ENCODE results near the gene SMC6. TPM values are rescaled to one million over a fixed set of nuclear protein-coding genes. Genes with fewer than 3 reads are reported as not detected.

SMC6 gene
- polyA plus RNA-seq, 1 donor from 2014 or later, result 20.1 TPM

- Histone ChIP-seq H3K4me2 (ENCODE audit: low read length) (no peak overlapping the region), H3K79me2 (replicated peaks; ENCODE audit: insufficient read depth, low read length) (no peaks in the 10 kb centered on the region), H3K36me3 (ENCODE audit: insufficient read depth, low read length) (no peaks in the 10 kb centered on the region), H3K9me3 (ENCODE audit: low read length) (no peaks in the 10 kb centered on the region), H3K4me3 (ENCODE audit: low read length) (no peak overlapping the region), H4K20me1 (ENCODE audit: insufficient read depth) (no peaks in the 10 kb centered on the region), H3F3A (ENCODE audit: insufficient read depth, low read length, poor library complexity, severe bottlenecking) (no peaks in the 10 kb centered on the region), H3K27ac (ENCODE audit: low read length) (no peak overlapping the region), H3K27me3 (ENCODE audit: insufficient read depth, low read depth, low read length) (no peaks in the 10 kb centered on the region), H2AFZ (ENCODE audit: low read depth, low read length) (no peak overlapping the region), H3K9me2 (ENCODE audit: insufficient read depth, low read length) (no peaks in the 10 kb centered on the region), H3K9ac (ENCODE audit: low read length) (no peak overlapping the region)
- TF ChIP-seq TAF1 (IDR thresholded peaks at IDR 0.05; ENCODE audit: low read depth), result no peak
- no peak for TF ChIP-seq CTCF (IDR thresholded peaks at IDR 0.05; ENCODE audit: poor library complexity, severe bottlenecking)
- TF ChIP-seq SMC3 (conservative IDR thresholded peaks at IDR 0.05; ENCODE audit: poor library complexity), result no peak
- no peak for TF ChIP-seq RAD21 (conservative IDR thresholded peaks at IDR 0.05)
- no peak for TF ChIP-seq POLR2AphosphoS5 (IDR thresholded peaks at IDR 0.05)
- no peak for TF ChIP-seq EZH2 (IDR thresholded peaks at IDR 0.05; ENCODE audit: borderline replicate concordance, insufficient read depth, low read length, poor library complexity, severe bottlenecking)
- TF ChIP-seq REST (IDR thresholded peaks at IDR 0.05; ENCODE audit: borderline replicate concordance), result no peak
- TF ChIP-seq EP300 (conservative IDR thresholded peaks at IDR 0.05; ENCODE audit: poor library complexity, severe bottlenecking), result no peak
- no peak for TF ChIP-seq MXI1 (conservative IDR thresholded peaks at IDR 0.05; ENCODE audit: poor library complexity, severe bottlenecking)
These were observed 137.2 kb downstream of the SMC6 start for GRCh38 chr2:17616405-17616804.

DNA sequence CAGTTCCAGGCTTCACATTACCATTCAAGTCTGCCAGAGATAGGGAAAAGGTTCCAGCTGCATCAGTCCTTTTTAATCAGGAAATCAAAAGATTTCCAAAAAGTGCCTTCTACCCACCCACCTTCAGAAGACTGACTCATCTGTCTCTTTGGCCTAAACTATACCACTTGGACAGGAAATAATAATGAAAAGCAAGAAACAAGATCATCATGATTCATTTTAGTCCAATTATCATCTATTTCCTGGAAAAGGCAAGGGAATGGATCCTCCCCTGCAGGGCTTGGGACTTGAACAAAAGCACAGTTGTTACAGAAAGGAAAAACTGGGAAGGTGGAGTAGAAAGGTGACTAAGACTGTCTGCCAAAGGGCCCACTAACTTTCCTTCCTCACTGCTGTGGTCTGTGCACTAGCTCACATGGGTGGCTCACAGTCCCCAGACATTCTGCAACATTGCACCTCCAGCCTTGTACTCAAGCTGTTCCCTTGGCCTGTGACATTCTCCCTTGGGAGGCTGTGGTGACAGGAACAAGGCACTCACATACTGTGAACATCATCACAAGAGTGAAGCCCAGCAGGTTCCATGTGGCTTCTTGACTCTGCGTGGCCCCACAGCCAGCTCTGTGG, 137.8 kb downstream of the SMC6 start:
- no peak overlapping the region for H3K4me3 ChIP-seq (ENCODE audit: low read length)
- H2AFZ ChIP-seq (ENCODE audit: low read depth, low read length), result no peak overlapping the region
- TF ChIP-seq TAF1 (IDR thresholded peaks at IDR 0.05; ENCODE audit: low read depth) (no peak), REST (IDR thresholded peaks at IDR 0.05; ENCODE audit: borderline replicate concordance) (no peak), SMC3 (conservative IDR thresholded peaks at IDR 0.05; ENCODE audit: poor library complexity) (no peak), CTCF (IDR thresholded peaks at IDR 0.05; ENCODE audit: poor library complexity, severe bottlenecking) (no peak), POLR2AphosphoS5 (IDR thresholded peaks at IDR 0.05) (no peak), EP300 (conservative IDR thresholded peaks at IDR 0.05; ENCODE audit: poor library complexity, severe bottlenecking) (no peak), RAD21 (conservative IDR thresholded peaks at IDR 0.05) (no peak), MXI1 (conservative IDR thresholded peaks at IDR 0.05; ENCODE audit: poor library complexity, severe bottlenecking) (no peak), EZH2 (IDR thresholded peaks at IDR 0.05; ENCODE audit: borderline replicate concordance, insufficient read depth, low read length, poor library complexity, severe bottlenecking) (no peak)
- H3K9me2 ChIP-seq (ENCODE audit: insufficient read depth, low read length), result no peaks in the 10 kb centered on the region
- no peaks in the 10 kb centered on the region for H4K20me1 ChIP-seq (ENCODE audit: insufficient read depth)
- H3K9me3 ChIP-seq (ENCODE audit: low read length), result no peaks in the 10 kb centered on the region
- no peaks in the 10 kb centered on the region for H3F3A ChIP-seq (ENCODE audit: insufficient read depth, low read length, poor library complexity, severe bottlenecking)
- H3K9ac ChIP-seq (ENCODE audit: low read length), result no peak overlapping the region
- no peaks in the 10 kb centered on the region for H3K36me3 ChIP-seq (ENCODE audit: insufficient read depth, low read length)
- H3K27me3 ChIP-seq (ENCODE audit: insufficient read depth, low read depth, low read length), result no peaks in the 10 kb centered on the region
- no peak overlapping the region for H3K4me2 ChIP-seq (ENCODE audit: low read length)
- H3K79me2 ChIP-seq (replicated peaks; ENCODE audit: insufficient read depth, low read length), result no peaks in the 10 kb centered on the region
- no peak overlapping the region for H3K27ac ChIP-seq (ENCODE audit: low read length)

All from neural cell (in vitro differentiated cells).